ENCODE measurements around the gene KRTAP10-3.
"Not testable (repeated sequence)": the region's sequence is repeated elsewhere in the genome, so short reads cannot be mapped to it uniquely, and the experiment has no call there.

KRTAP10-3 gene

GRCh38 chr21:44569861-44570517 lies 11.4 kb upstream of the KRTAP10-3 start:
- DNase-seq: no peak

GRCh38 chr21:44568667-44569556 lies 10.3 kb upstream of the KRTAP10-3 start:
- no peak for DNase-seq

- no peak for DNase-seq
Measured at GRCh38 chr21:44568261-44568660, 9.7 kb upstream of the KRTAP10-3 start.

GRCh38 chr21:44567481-44568171 lies 9.0 kb upstream of the KRTAP10-3 start:
- DNase-seq: no peak

GRCh38 chr21:44566403-44566802 lies 7.8 kb upstream of the KRTAP10-3 start:
- DNase-seq: no peak

GRCh38 chr21:44564886-44565598 lies 6.4 kb upstream of the KRTAP10-3 start:
- no peak for DNase-seq

GRCh38 chr21:44564099-44564498 lies 5.5 kb upstream of the KRTAP10-3 start:
- DNase-seq: no peak

GRCh38 chr21:44558329-44558675 lies 293 bp downstream of the KRTAP10-3 start:
- not testable (repeated sequence) for DNase-seq

- no peak for DNase-seq
Measured at GRCh38 chr21:44557491-44558328, 885 bp downstream of the KRTAP10-3 start.

- no peak for DNase-seq
Measured at GRCh38 chr21:44556879-44557278, 1.7 kb downstream of the KRTAP10-3 start.

GRCh38 chr21:44555200-44555875 lies 3.3 kb downstream of the KRTAP10-3 start:
- no peak for DNase-seq

- no peak for DNase-seq
Measured at GRCh38 chr21:44552681-44553080, 5.9 kb downstream of the KRTAP10-3 start.

GRCh38 chr21:44552136-44552535 lies 6.5 kb downstream of the KRTAP10-3 start:
- DNase-seq: no peak

GRCh38 chr21:44551340-44551961 lies 7.1 kb downstream of the KRTAP10-3 start, which contains the start of gene KRTAP10-2:
TSS of gene KRTAP10-2 (minus strand) at chr21:44551505. CDS start at chr21:44551458, 47 bp downstream.
- no peak for DNase-seq

GRCh38 chr21:44550807-44551206 lies 7.8 kb downstream of the KRTAP10-3 start:
- DNase-seq: no peak

- not testable (repeated sequence) for DNase-seq
Measured at GRCh38 chr21:44550285-44550684, 8.3 kb downstream of the KRTAP10-3 start.

GRCh38 chr21:44549525-44550211 lies 8.9 kb downstream of the KRTAP10-3 start:
- no peak for DNase-seq

- no peak for DNase-seq
Measured at GRCh38 chr21:44548922-44549321, 9.7 kb downstream of the KRTAP10-3 start.

- DNase-seq: no peak
Measured at GRCh38 chr21:44548381-44548780, 10.2 kb downstream of the KRTAP10-3 start.

GRCh38 chr21:44547656-44548331 lies 10.8 kb downstream of the KRTAP10-3 start:
- DNase-seq: peak; percentile 23
